Testis (tissue), 3 donors: ENCODE data around the gene TWIST2. TPM values are rescaled to one million over a fixed set of nuclear protein-coding genes. Genes with fewer than 3 reads are reported as not detected.
A peak's percentile ranks its signal among the peaks of the same experiment; 100 is the strongest.

Source experiments
- DNase-seq: peaks from one replicate; pipeline ENCODE4 v3.0.0-alpha.2; 2019
- H3K27ac ChIP-seq, 2 donors: fragments of 200-600 bp; sonication (generic); one replicate each; pipeline ENCODE4 v1.5.1; 2019
- H3K27me3 ChIP-seq: fragments of 200-600 bp; sonication (generic); one replicate; pipeline ENCODE4 v1.5.1; 2019
- H3K36me3 ChIP-seq: fragments of 200-600 bp; sonication (generic); one replicate; pipeline ENCODE4 v1.5.1; 2017; ENCODE audit warnings: low read depth; ENCODE audit errors: missing control alignments
- H3K4me1 ChIP-seq: fragments of 200-600 bp; sonication (generic); one replicate; pipeline ENCODE4 v1.5.1; 2019
- H3K4me3 ChIP-seq, 2 donors: fragments of 200-600 bp; sonication (generic); one replicate each; pipeline ENCODE4 v1.5.1; 2017 to 2019
- H3K9me3 ChIP-seq: fragments of 200-600 bp; sonication (generic); one replicate; pipeline ENCODE4 v1.5.1; 2017
- POLR2A ChIP-seq: fragments of 450-650 bp; IDR thresholded peaks from one replicate; pipeline ENCODE4 v1.6.1; 2017; ENCODE audit warnings: antibody characterized with exemption, mild to moderate bottlenecking, moderate library complexity
- WGBS, 2 donors: methylation state at CpG; one replicate each; pipeline ENCODE4 v1.1.5; 2018; 5-methylcytosine and 5-hydroxymethylcytosine counted together
- intact Hi-C: fragments of 100-400 bp; cut with DNase I; formaldehyde crosslinking; loops from one replicate; pipeline ENCODE4 v1.15.1; 2023; ENCODE audit warnings: low total_unique reads
- polyA plus RNA-seq: library from polyadenylated mRNA; stranded (reverse); fragments of 350-450 nt; fragmentation: Illumina TruSeq; extraction: RNeasy Lipid Tissue Mini Kit (QIAGEN cat#74804); gene quantifications from one replicate; pipeline ENCODE4 v1.2.3, GENCODE V29; 2014; ENCODE audit warnings: low read depth, low replicate concordance; ENCODE audit not compliant: insufficient read depth
- total RNA-seq, 2 donors: library from RNA; depleted of rRNA; stranded (reverse); fragments of >200 nt; gene quantifications; one replicate each; pipeline ENCODE4 v1.2.3, GENCODE V29; 2016
- TF ChIP-seq, protein P1 (sequence below), 3 experiments: fragments of 450-650 bp in 2 of 3; fragments of 200-600 bp in 1 of 3; sonication (generic) in 1 of 3; IDR thresholded peaks; one replicate each; pipeline ENCODE4 v1.5.1; 2016 to 2019; ENCODE audit warnings: antibody characterized with exemption in 3 of 3, mild to moderate bottlenecking in 2 of 3, moderate library complexity in 1 of 3

Gene TWIST2
- total and polyA plus RNA-seq, 3 donors from 2014 or later = 5.0 to 11.3 (median 10.3) TPM

DNA sequence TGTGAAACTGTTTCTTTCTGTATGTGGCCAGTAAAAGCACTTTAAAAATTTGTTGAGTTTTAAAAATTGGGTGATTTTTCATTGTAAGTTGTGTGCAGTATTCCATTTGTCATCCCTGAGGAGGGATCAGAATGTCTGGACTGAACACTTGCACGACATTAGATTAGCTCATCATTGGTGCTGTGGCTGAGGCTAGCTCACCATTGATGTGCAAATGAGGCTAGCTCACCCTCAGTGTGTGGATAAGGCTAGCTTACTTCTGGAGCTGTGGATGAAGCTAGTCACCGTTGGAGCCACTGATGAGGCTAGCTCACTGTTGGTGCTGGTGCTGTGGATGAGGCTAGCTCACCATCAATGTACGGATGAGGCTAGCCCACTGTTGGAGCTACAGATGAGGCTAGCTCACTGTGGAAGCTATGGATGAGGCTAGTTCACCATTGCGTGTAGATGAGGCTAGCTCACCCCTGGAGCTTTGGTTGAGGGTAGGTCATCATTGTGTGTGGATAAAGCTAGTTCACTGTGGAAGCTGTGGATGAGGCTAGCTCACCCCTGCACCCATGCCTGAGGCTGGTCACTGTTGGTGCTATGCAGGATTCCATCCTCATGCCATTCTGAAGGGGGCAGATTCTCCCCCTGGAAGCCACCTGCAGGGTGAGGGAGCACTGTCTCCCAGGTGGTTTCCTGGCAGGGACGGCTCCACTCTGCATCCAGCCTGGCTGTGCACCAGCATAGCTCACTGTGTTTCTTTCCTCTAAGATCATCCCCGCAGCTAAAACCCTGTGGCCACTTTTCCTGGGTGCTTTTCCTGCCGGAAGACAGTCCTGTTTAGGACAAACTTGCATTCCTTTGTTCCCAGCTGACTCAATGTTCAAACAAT lies 101.1 kb downstream of the TWIST2 start:
- peak; percentile 7 for DNase-seq
- Histone ChIP-seq H3K27ac (no peak overlapping the region), H3K27me3 (no peaks in the 10 kb centered on the region), H3K9me3 (no peaks in the 10 kb centered on the region), H3K4me1 (no peaks in the 10 kb centered on the region), H3K4me3 (no peak overlapping the region), H3K36me3 (no peaks in the 10 kb centered on the region)
- 82 to 83% methylated on average over 6 to 7 of the region's 7 CpGs for WGBS, 2 donors
- intact Hi-C loops = no loop called here
- TF ChIP-seq, protein P1, sequence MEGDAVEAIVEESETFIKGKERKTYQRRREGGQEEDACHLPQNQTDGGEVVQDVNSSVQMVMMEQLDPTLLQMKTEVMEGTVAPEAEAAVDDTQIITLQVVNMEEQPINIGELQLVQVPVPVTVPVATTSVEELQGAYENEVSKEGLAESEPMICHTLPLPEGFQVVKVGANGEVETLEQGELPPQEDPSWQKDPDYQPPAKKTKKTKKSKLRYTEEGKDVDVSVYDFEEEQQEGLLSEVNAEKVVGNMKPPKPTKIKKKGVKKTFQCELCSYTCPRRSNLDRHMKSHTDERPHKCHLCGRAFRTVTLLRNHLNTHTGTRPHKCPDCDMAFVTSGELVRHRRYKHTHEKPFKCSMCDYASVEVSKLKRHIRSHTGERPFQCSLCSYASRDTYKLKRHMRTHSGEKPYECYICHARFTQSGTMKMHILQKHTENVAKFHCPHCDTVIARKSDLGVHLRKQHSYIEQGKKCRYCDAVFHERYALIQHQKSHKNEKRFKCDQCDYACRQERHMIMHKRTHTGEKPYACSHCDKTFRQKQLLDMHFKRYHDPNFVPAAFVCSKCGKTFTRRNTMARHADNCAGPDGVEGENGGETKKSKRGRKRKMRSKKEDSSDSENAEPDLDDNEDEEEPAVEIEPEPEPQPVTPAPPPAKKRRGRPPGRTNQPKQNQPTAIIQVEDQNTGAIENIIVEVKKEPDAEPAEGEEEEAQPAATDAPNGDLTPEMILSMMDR (IDR thresholded peaks at IDR 0.05) = no peak
- no peak for TF ChIP-seq POLR2A

DNA sequence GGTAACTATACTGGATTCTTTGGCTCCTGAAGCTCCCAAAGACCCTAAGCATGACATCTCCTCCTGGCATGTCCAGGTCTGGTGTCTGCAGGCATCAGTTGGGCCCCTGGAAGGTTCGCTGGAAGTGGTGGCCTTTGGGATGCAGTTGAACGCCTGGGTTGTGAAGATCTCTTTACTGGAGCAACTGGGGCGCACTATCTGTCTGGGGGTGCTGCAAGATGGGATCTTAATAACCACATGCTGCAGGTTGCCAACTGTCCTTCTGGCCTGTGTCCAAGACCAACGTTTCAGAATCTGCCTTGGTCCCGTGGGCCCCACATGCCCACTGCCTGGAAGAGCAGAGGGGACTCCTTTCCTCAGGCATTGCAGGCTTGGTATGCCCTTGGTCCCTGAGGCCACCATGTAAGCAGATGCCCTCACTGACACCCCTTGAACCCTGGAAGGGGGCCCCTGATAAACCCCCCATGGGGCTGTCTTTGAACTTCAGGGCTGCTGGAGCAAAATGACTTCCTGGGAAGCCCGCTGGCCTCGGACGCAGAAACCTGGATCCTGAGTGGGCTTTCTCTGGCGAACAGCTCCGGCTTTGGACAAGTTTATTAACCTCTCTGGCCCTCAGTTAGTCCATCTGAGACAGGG lies 101.9 kb downstream of the TWIST2 start:
- Histone ChIP-seq H3K36me3 (no peaks in the 10 kb centered on the region), H3K4me1 (no peaks in the 10 kb centered on the region), H3K27ac (no peak overlapping the region), H3K4me3 (no peak overlapping the region), H3K9me3 (no peaks in the 10 kb centered on the region), H3K27me3 (no peaks in the 10 kb centered on the region)
- DNase-seq = peak; percentile 5
- intact Hi-C loops = no loop called here
- TF ChIP-seq, protein P1 (IDR thresholded peaks at IDR 0.05) = no peak
- WGBS, 2 donors = 78 to 84% methylated on average over 8 to 10 of the region's 10 CpGs

DNA sequence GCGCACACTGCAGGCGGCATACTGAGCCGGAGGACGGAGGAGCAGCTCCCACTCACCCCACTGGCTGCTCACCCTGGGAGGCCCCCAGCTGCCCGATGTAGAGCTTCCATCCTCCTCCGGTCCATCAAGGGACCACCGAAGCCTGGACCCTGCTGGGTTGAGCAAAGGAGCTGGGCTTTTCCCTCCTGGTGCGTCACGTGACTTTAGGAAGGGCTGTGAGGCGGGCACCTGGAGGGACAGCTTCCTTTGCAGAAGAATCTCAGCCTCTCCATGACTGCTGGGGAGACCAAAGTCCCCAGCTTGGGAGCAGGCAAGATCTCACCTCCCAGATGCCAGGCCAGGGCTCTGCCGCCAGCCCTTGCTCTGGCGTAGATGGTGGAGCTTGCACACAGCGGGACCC lies 102.7 kb downstream of the TWIST2 start:
- Histone ChIP-seq H3K4me3 (no peak overlapping the region), H3K4me1 (no peaks in the 10 kb centered on the region), H3K9me3 (no peaks in the 10 kb centered on the region), H3K27ac (no peak overlapping the region), H3K36me3 (no peaks in the 10 kb centered on the region), H3K27me3 (no peaks in the 10 kb centered on the region)
- WGBS, 2 donors = 48 to 80% methylated on average over 3 to 13 of the region's 13 CpGs
- DNase-seq = peak; percentile 12
- intact Hi-C loops = no loop called here
- TF ChIP-seq, protein P1 (IDR thresholded peaks at IDR 0.05) = no peak
- TF ChIP-seq POLR2A = no peak

DNA sequence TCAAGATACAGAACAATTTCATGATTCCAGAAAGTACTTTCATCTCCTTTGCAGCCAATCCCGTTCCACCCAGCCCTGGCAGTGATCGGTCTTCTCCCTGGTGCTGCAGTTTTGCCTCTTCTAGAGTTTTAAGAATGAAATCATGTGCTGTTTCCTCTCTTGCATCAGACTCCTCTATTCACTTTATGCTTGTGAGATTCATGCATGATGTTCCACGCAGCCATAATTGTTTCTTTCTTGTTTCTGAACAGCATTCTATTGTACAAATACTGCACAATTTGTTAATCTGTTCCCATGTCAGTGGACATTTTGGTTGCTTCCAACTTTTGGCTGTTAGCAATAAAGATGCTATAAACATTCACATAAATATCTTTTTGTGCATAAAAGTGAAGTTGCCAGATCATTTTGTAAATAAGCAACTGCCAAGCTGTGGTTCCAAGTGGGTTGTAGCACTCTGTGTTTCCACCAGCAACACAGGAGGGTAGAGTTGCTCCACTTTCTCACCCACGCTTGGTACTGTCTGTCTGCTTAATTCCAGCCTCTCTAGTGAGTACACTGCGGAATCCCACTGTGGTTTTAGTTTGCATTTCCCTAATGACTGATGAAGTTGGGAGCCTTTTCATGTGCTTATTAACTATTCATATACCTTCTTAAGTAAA lies 104.5 kb downstream of the TWIST2 start:
- TF ChIP-seq, protein P1 (IDR thresholded peaks at IDR 0.05) = no peak
- no peak for TF ChIP-seq POLR2A
- H3K4me1 ChIP-seq = peaks cover 2% of the 10 kb centered on the region
- no peak overlapping the region for H3K4me3 ChIP-seq
- H3K9me3 ChIP-seq = no peaks in the 10 kb centered on the region
- intact Hi-C loops = no loop called here
- WGBS, 2 donors = 64 to 81% methylated on average over 5 of the region's 5 CpGs
- no peak overlapping the region for H3K27ac ChIP-seq
- H3K36me3 ChIP-seq = no peaks in the 10 kb centered on the region
- no peaks in the 10 kb centered on the region for H3K27me3 ChIP-seq
- no peak for DNase-seq
